Choroid plexus epithelial cell (primary cell): ENCODE measurements around the gene LSM3.

Experiments used
- DNase-seq: peaks from one replicate; pipeline ENCODE4 v3.0.0-alpha.2; 2010; ENCODE audit warnings: low read depth
- H3K4me3 ChIP-seq: 2 replicates; pipeline ENCODE4 v1.5.1; 2011; ENCODE audit warnings: low read depth, mild to moderate bottlenecking, control low read depth, low read length, moderate library complexity
- CTCF ChIP-seq: conservative IDR thresholded peaks from 2 replicates; pipeline ENCODE4 v1.5.1; 2011; ENCODE audit warnings: low read depth, mild to moderate bottlenecking, control low read depth, inconsistent platforms, low read length, moderate library complexity

Gene LSM3

GRCh38 chr3:14238930-14239329 lies 60.3 kb downstream of the LSM3 start:
- no peak for TF ChIP-seq CTCF
- no peak for DNase-seq

GRCh38 chr3:14239940-14240339 lies 61.3 kb downstream of the LSM3 start:
- no peak for TF ChIP-seq CTCF
- H3K4me3 ChIP-seq: no peak overlapping the region
- no peak for DNase-seq

More at GRCh38 chr3:14238930-14239329, 60.3 kb downstream of the LSM3 start:
- H3K4me3 ChIP-seq: no peak overlapping the region

- no peak for DNase-seq
- H3K4me3 ChIP-seq: no peak overlapping the region
- TF ChIP-seq CTCF: no peak
Observed at GRCh38 chr3:14240366-14240765, 61.7 kb downstream of the LSM3 start.

- no peak overlapping the region for H3K4me3 ChIP-seq
- no peak for DNase-seq
- TF ChIP-seq CTCF: no peak
Observed at GRCh38 chr3:14241716-14242115, 63.1 kb downstream of the LSM3 start.

GRCh38 chr3:14242490-14243311 lies 64.1 kb downstream of the LSM3 start:
- H3K4me3 ChIP-seq: no peak overlapping the region
- no peak for TF ChIP-seq CTCF
- no peak for DNase-seq

- DNase-seq: no peak
- no peak overlapping the region for H3K4me3 ChIP-seq
- no peak for TF ChIP-seq CTCF
Observed at GRCh38 chr3:14243782-14244181, 65.2 kb downstream of the LSM3 start.
